WTC11 (cell line): ENCODE measurements around the gene AMOT. TPM values are rescaled to one million over a fixed set of nuclear protein-coding genes. Genes with fewer than 3 reads are reported as not detected.

Experiments
- ATAC-seq: fragments of 200-7000 bp; cut with Tn5 transposase; 2 replicates; pipeline ENCODE4 v1.10.0; 2021; ENCODE audit warnings: mild to moderate bottlenecking, moderate library complexity
- CTCF ChIA-PET: fragments of 300-600 bp; sonication (Branson Sonifier 250); formaldehyde crosslinking; loops from one replicate; lab custom pipeline; 2021; ENCODE audit warnings: antibody characterized with exemption; lab: Charles Lee
- POLR2A ChIA-PET: fragments of 350-600 bp; sonication (Branson Sonifier 250); formaldehyde crosslinking; loops from one replicate; lab custom pipeline; 2021; ENCODE audit warnings: antibody characterized with exemption; lab: Charles Lee
- DNase-seq: peaks from one replicate; pipeline ENCODE4 v3.0.0; 2021; ENCODE audit warnings: low spot score
- H3K27ac Mint-ChIP-seq: 2 replicates; pipeline ENCODE4 v1.8.0; 2021; ENCODE audit warnings: mixed read lengths
- H3K27me3 Mint-ChIP-seq: 2 replicates; pipeline ENCODE4 v1.8.0; 2021; ENCODE audit warnings: low read depth, mild to moderate bottlenecking, moderate library complexity, mixed read lengths
- H3K36me3 Mint-ChIP-seq: 2 replicates; pipeline ENCODE4 v1.8.0; 2021; ENCODE audit warnings: mixed read lengths
- H3K4me1 Mint-ChIP-seq: 2 replicates; pipeline ENCODE4 v1.8.0; 2022; ENCODE audit warnings: mixed read lengths
- H3K4me3 Mint-ChIP-seq: 2 replicates; pipeline ENCODE4 v1.8.0; 2021; ENCODE audit warnings: mild to moderate bottlenecking, moderate library complexity, mixed read lengths
- H3K9me3 Mint-ChIP-seq: 2 replicates; pipeline ENCODE4 v1.8.0; 2021; ENCODE audit warnings: mixed read lengths
- ATF1 ChIP-seq: sonication (generic); formaldehyde crosslinking; IDR thresholded peaks from 2 replicates; pipeline ENCODE4 v1.8.1; 2023; ENCODE audit warnings: mild to moderate bottlenecking, moderate library complexity, missing genetic modification reagents
- CREM ChIP-seq: sonication (generic); formaldehyde crosslinking; IDR thresholded peaks from 2 replicates; pipeline ENCODE4 v1.8.1; 2022; ENCODE audit warnings: mild to moderate bottlenecking, missing genetic modification reagents, moderate library complexity
- EMX1 ChIP-seq: fragments of 250-450 bp; sonication (Bioruptor Pico); IDR thresholded peaks from 2 replicates; pipeline ENCODE4 v1.8.0; 2021; ENCODE audit warnings: mild to moderate bottlenecking
- FOXJ3 ChIP-seq: sonication (generic); formaldehyde crosslinking; IDR thresholded peaks from 2 replicates; pipeline ENCODE4 v1.9.0; 2021; ENCODE audit warnings: missing genetic modification reagents, mild to moderate bottlenecking, borderline replicate concordance
- JUN ChIP-seq: sonication (generic); formaldehyde crosslinking; IDR thresholded peaks from 2 replicates; pipeline ENCODE4 v1.8.0; 2023; ENCODE audit warnings: mild to moderate bottlenecking, missing genetic modification reagents
- NFATC4 ChIP-seq: fragments of 250-450 bp; sonication (Bioruptor Pico); IDR thresholded peaks from 2 replicates; pipeline ENCODE4 v1.9.0; 2021; ENCODE audit warnings: mild to moderate bottlenecking
- SP1 ChIP-seq: sonication (generic); formaldehyde crosslinking; conservative IDR thresholded peaks from 2 replicates; pipeline ENCODE4 v1.8.1; 2022; ENCODE audit warnings: missing genetic modification reagents
- ZNF121 ChIP-seq: sonication (generic); formaldehyde crosslinking; IDR thresholded peaks from 2 replicates; pipeline ENCODE4 v1.8.0; 2023; ENCODE audit warnings: missing genetic modification reagents
- ZNF263 ChIP-seq: sonication (generic); formaldehyde crosslinking; IDR thresholded peaks from 2 replicates; pipeline ENCODE4 v1.8.1; 2022; ENCODE audit warnings: low read depth, mild to moderate bottlenecking, moderate library complexity, missing genetic modification reagents
- ZNF416 ChIP-seq: fragments of 250-450 bp; sonication (Bioruptor Pico); IDR thresholded peaks from 2 replicates; pipeline ENCODE4 v1.9.0; 2021; ENCODE audit warnings: mild to moderate bottlenecking, inconsistent platforms
- total RNA-seq: library from RNA; stranded (reverse); gene quantifications from 3 replicates; pipeline ENCODE4 v1.2.3, GENCODE V29; 2021
- TF ChIP-seq, protein P1 (sequence below): sonication (generic); formaldehyde crosslinking; IDR thresholded peaks from 2 replicates; pipeline ENCODE4 v1.8.1; 2022; ENCODE audit warnings: mild to moderate bottlenecking, moderate library complexity, missing genetic modification reagents
- TF ChIP-seq, protein P2 (sequence below): sonication (generic); formaldehyde crosslinking; IDR thresholded peaks from 2 replicates; pipeline ENCODE4 v1.8.1; 2023; ENCODE audit warnings: mild to moderate bottlenecking, missing genetic modification reagents
- TF ChIP-seq, protein P3 (sequence below): fragments of 250-450 bp; sonication (Bioruptor Pico); IDR thresholded peaks from 2 replicates; pipeline ENCODE4 v1.9.0; 2021; ENCODE audit warnings: mild to moderate bottlenecking
- TF ChIP-seq, protein P4 (sequence below): fragments of 250-450 bp; sonication (Bioruptor Pico); conservative IDR thresholded peaks from 2 replicates; pipeline ENCODE4 v1.9.0; 2021; ENCODE audit warnings: mild to moderate bottlenecking
- TF ChIP-seq, protein P5 (sequence below): sonication (generic); formaldehyde crosslinking; IDR thresholded peaks from 2 replicates; pipeline ENCODE4 v1.8.1; 2023; ENCODE audit warnings: mild to moderate bottlenecking, missing genetic modification reagents, borderline replicate concordance

The AMOT gene
- total RNA-seq, 1 experiment from 2014 or later: 7.2 TPM

DNA sequence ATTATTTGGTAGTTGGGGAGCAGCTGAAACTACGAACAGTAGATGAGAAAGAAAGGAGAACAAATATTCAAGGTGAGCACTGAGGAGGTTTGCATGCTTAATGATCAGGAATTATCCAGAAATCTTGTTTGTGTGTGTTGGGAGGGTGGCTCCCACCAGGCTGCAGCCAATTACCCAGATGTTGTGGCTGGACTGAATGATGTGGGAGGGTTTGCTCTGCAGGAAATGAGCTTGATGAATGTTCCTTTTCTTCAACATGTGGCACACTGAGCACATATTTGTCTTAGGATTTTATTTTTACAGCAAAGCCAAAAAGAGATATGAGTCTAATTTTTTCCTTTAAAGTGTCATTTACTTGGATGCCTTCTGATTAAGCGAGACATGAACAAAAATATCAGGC lies 48.3 kb upstream of the AMOT start (continued):
- TF ChIP-seq, protein P1, sequence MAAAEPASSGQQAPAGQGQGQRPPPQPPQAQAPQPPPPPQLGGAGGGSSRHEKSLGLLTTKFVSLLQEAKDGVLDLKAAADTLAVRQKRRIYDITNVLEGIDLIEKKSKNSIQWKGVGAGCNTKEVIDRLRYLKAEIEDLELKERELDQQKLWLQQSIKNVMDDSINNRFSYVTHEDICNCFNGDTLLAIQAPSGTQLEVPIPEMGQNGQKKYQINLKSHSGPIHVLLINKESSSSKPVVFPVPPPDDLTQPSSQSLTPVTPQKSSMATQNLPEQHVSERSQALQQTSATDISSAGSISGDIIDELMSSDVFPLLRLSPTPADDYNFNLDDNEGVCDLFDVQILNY (CRISPR knock-in tag): no peak
- TF ChIP-seq, protein P2, sequence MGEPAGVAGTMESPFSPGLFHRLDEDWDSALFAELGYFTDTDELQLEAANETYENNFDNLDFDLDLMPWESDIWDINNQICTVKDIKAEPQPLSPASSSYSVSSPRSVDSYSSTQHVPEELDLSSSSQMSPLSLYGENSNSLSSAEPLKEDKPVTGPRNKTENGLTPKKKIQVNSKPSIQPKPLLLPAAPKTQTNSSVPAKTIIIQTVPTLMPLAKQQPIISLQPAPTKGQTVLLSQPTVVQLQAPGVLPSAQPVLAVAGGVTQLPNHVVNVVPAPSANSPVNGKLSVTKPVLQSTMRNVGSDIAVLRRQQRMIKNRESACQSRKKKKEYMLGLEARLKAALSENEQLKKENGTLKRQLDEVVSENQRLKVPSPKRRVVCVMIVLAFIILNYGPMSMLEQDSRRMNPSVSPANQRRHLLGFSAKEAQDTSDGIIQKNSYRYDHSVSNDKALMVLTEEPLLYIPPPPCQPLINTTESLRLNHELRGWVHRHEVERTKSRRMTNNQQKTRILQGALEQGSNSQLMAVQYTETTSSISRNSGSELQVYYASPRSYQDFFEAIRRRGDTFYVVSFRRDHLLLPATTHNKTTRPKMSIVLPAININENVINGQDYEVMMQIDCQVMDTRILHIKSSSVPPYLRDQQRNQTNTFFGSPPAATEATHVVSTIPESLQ (CRISPR knock-in tag): no peak
- TF ChIP-seq, protein P3, sequence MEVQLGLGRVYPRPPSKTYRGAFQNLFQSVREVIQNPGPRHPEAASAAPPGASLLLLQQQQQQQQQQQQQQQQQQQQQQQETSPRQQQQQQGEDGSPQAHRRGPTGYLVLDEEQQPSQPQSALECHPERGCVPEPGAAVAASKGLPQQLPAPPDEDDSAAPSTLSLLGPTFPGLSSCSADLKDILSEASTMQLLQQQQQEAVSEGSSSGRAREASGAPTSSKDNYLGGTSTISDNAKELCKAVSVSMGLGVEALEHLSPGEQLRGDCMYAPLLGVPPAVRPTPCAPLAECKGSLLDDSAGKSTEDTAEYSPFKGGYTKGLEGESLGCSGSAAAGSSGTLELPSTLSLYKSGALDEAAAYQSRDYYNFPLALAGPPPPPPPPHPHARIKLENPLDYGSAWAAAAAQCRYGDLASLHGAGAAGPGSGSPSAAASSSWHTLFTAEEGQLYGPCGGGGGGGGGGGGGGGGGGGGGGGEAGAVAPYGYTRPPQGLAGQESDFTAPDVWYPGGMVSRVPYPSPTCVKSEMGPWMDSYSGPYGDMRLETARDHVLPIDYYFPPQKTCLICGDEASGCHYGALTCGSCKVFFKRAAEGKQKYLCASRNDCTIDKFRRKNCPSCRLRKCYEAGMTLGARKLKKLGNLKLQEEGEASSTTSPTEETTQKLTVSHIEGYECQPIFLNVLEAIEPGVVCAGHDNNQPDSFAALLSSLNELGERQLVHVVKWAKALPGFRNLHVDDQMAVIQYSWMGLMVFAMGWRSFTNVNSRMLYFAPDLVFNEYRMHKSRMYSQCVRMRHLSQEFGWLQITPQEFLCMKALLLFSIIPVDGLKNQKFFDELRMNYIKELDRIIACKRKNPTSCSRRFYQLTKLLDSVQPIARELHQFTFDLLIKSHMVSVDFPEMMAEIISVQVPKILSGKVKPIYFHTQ (CRISPR knock-in tag): no peak

DNA sequence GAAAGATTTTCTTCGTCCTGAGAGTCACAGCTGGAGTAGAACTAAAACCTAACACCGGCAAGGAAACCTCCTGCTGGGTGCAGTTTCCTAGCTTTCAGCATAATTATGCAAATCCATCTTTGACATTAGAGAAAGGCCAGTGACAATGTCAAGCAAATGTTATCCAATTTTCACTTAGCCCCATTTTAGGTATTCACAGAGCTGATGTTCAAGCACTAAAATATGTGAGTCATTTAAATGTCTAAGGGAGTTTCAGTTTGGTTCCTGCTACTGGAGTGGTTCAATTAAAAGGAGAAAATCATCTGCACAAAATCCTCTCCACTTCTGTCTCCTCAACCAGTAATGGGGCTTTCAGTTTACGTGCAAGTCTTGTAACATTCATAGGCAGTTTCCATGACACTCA lies 37.1 kb upstream of the AMOT start:
- ChIA-PET CTCF (no interaction called here), POLR2A (no interaction called here)
- H3K4me3 Mint-ChIP-seq: no peak overlapping the region
- no peak for ATAC-seq
- H3K9me3 Mint-ChIP-seq: no peaks in the 10 kb centered on the region
- H3K4me1 Mint-ChIP-seq: peaks cover 28% of the 10 kb centered on the region
- TF ChIP-seq ZNF121 (no peak), NFATC4 (no peak), SP1 (CRISPR knock-in tag) (no peak), CREM (CRISPR knock-in tag) (no peak), JUN (no peak), ATF1 (CRISPR knock-in tag) (no peak), FOXJ3 (no peak)
- TF ChIP-seq, protein P4, sequence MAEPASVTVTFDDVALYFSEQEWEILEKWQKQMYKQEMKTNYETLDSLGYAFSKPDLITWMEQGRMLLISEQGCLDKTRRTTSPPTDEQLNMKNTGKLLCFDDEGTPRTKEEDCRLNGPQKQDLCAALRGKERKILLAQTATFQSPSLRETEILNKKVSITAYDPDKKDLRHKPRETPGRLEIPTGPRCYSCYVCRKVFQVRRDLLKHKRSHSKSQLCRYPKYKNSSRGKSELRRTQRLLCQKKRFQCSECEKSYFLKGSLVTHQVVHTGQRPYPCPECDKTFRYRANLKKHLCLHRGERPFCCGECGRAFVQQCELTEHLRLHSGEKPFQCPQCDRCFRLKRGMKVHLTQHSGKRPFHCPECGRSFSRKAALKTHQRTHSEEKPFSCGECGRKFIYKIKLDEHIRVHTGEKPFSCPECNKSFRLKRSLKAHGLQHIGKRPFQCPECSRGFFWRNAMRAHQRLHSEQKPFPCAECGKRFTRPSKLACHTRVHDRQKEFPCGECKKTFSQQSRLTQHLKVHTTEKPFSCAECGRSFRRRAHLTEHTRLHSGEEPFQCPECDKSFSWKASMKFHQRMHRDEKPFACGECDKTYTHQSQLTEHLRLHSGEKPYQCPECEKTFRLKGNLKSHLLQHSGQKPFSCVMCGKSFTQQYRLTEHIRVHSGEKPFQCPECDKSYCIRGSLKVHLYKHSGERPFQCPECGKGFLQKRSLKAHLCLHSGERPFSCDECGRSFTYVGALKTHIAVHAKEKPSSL (CRISPR knock-in tag): no peak
- no peaks in the 10 kb centered on the region for H3K36me3 Mint-ChIP-seq
- no peak for DNase-seq
- H3K27me3 Mint-ChIP-seq: no peaks in the 10 kb centered on the region; the same call in 1 of the 2 replicates
- no peak overlapping the region for H3K27ac Mint-ChIP-seq

DNA sequence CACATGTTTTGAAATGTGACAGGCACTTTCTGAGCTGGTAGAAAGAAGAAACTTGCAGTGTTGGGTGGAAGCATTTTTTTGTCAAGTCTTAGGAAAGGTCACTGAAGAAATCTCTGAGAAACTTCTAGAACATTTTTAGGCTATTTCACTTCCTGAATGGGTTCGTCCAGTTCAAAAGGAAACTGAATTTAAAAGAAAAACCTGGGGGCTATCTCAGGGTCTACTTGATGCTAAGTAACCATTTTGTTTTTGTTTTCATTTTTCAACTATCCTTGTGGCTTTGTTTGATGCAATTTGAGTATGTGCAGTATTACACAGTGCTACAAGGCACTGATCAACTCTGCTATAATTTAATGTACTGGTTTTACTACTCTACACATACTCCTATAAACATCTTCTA lies 34.0 kb upstream of the AMOT start:
- no peak overlapping the region for H3K27ac Mint-ChIP-seq
- H3K4me3 Mint-ChIP-seq: no peak overlapping the region
- no peak for TF ChIP-seq ZNF263
- no peak for TF ChIP-seq EMX1 (CRISPR knock-in tag)
- TF ChIP-seq, protein P4 (CRISPR knock-in tag): no peak
- no peak for TF ChIP-seq ZNF416 (CRISPR knock-in tag)
- TF ChIP-seq, protein P5, sequence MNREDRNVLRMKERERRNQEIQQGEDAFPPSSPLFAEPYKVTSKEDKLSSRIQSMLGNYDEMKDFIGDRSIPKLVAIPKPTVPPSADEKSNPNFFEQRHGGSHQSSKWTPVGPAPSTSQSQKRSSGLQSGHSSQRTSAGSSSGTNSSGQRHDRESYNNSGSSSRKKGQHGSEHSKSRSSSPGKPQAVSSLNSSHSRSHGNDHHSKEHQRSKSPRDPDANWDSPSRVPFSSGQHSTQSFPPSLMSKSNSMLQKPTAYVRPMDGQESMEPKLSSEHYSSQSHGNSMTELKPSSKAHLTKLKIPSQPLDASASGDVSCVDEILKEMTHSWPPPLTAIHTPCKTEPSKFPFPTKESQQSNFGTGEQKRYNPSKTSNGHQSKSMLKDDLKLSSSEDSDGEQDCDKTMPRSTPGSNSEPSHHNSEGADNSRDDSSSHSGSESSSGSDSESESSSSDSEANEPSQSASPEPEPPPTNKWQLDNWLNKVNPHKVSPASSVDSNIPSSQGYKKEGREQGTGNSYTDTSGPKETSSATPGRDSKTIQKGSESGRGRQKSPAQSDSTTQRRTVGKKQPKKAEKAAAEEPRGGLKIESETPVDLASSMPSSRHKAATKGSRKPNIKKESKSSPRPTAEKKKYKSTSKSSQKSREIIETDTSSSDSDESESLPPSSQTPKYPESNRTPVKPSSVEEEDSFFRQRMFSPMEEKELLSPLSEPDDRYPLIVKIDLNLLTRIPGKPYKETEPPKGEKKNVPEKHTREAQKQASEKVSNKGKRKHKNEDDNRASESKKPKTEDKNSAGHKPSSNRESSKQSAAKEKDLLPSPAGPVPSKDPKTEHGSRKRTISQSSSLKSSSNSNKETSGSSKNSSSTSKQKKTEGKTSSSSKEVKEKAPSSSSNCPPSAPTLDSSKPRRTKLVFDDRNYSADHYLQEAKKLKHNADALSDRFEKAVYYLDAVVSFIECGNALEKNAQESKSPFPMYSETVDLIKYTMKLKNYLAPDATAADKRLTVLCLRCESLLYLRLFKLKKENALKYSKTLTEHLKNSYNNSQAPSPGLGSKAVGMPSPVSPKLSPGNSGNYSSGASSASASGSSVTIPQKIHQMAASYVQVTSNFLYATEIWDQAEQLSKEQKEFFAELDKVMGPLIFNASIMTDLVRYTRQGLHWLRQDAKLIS (CRISPR knock-in tag): no peak
- TF ChIP-seq, protein P2 (CRISPR knock-in tag): no peak

More for the DNA sequence above, 34.0 kb upstream of the AMOT start:
- DNase-seq: no peak
- POLR2A ChIA-PET: no interaction called here
- no peaks in the 10 kb centered on the region for H3K9me3 Mint-ChIP-seq
- H3K4me1 Mint-ChIP-seq: peaks cover 28% of the 10 kb centered on the region
- no peaks in the 10 kb centered on the region for H3K36me3 Mint-ChIP-seq
- CTCF ChIA-PET: no interaction called here
- ATAC-seq: no peak
- H3K27me3 Mint-ChIP-seq: no peaks in the 10 kb centered on the region; the same call in 1 of the 2 replicates
